GM12864 (cell line): ENCODE measurements around the gene TMED7.
A peak's percentile ranks its signal among the peaks of the same experiment; 100 is the strongest.

Experiments
- DNase-seq: peaks from one replicate; pipeline ENCODE4 v3.0.0-alpha.2; 2011; ENCODE audit warnings: low read depth
- H3K4me3 ChIP-seq: 2 replicates; pipeline ENCODE4 v1.5.1; 2011; ENCODE audit warnings: mild to moderate bottlenecking, low read depth, low read length, control low read depth
- CTCF ChIP-seq: IDR thresholded peaks from 2 replicates; pipeline ENCODE4 v1.5.1; 2011; ENCODE audit warnings: low read depth, mild to moderate bottlenecking, moderate library complexity, low read length, control low read depth, inconsistent platforms; ENCODE audit errors: missing control alignments

The TMED7 gene

GRCh38 chr5:115629903-115630302 lies 4.1 kb upstream of the TMED7 start:
- TF ChIP-seq CTCF, result no peak
- H3K4me3 ChIP-seq, result no peak overlapping the region
- no peak for DNase-seq

GRCh38 chr5:115627295-115627865 lies 1.5 kb upstream of the TMED7 start:
- no peak for TF ChIP-seq CTCF
- no peak overlapping the region for H3K4me3 ChIP-seq
- DNase-seq, result no peak

GRCh38 chr5:115626445-115626823 lies 598 bp upstream of the TMED7 start:
- peak overlapping the region; percentile 89 for H3K4me3 ChIP-seq
- no peak for TF ChIP-seq CTCF
- DNase-seq, result no peak

GRCh38 chr5:115624994-115625393 lies 842 bp downstream of the TMED7 start:
- H3K4me3 ChIP-seq, result peak overlapping the region; percentile 89
- TF ChIP-seq CTCF, result no peak
- no peak for DNase-seq

GRCh38 chr5:115623658-115624057 lies 2.2 kb downstream of the TMED7 start:
- no peak for DNase-seq
- no peak for TF ChIP-seq CTCF
- peak overlapping the region; percentile 89 for H3K4me3 ChIP-seq

- H3K4me3 ChIP-seq, result no peak overlapping the region
- DNase-seq, result no peak
- no peak for TF ChIP-seq CTCF
Observed at GRCh38 chr5:115621365-115621900, 4.4 kb downstream of the TMED7 start.

- DNase-seq, result no peak
- H3K4me3 ChIP-seq, result no peak overlapping the region
- TF ChIP-seq CTCF, result no peak
Observed at GRCh38 chr5:115616892-115617291, 8.9 kb downstream of the TMED7 start.
